GM10248 (cell line): ENCODE data around the gene HNRNPR.

ENCODE experiments used
- CTCF ChIA-PET: fragments of 300-600 bp; sonication (Branson Sonifier 250); formaldehyde crosslinking; extraction: SDS; loops from one replicate; lab custom pipeline; 2021; ENCODE audit warnings: antibody characterized with exemption; lab: Yijun Ruan, JAX
- POLR2A ChIA-PET: fragments of 350-650 bp; sonication (Branson Sonifier 250); formaldehyde crosslinking; extraction: SDS; loops from one replicate; lab custom pipeline; 2020; ENCODE audit warnings: antibody characterized with exemption; lab: Yijun Ruan, JAX
- DNase-seq: peaks from one replicate; pipeline ENCODE4 v3.0.0; 2012; ENCODE audit errors: extremely low spot score
- TF ChIP-seq, protein P1 (sequence below): IDR thresholded peaks from 2 replicates; pipeline ENCODE4 v1.5.1; 2012; ENCODE audit warnings: mild to moderate bottlenecking, low read depth; ENCODE audit errors: extremely low read depth, missing control alignments, control extremely low read depth

The HNRNPR gene

DNA sequence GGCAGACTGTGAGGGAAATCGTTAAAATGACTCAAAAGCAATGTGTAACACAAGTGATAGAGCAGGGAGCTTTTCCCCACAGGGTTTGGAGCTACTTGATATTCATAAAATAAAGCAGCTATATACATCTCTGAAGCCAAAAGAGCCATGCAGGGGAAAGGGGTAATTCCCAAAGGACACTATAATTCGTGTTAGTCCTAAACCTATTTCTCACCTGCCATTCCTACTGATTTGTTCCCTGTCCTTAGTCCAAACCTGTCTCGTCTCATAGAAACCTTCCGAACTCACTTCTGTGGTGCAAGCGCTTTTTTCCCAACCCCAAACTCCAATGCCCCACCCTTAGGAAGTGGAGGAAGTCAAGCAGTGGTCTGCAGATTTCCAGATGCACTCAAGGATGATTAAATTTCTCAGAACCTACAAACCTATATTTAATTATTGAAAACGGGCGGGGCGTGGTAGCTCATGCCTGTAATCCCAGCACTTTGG, 946 bp upstream of the HNRNPR start:
- CTCF ChIA-PET = interaction anchor here (1.2 to 2.7 kb wide), 5 partner anchors 11 to 152 kb away, joined by 3 to 11 read pairs (median 6); no protein-coding TSS in a partner anchor
- POLR2A ChIA-PET = interaction anchor here (1.0 kb wide), 1 partner anchor 23 kb away, joined by 11 read pairs; no protein-coding TSS in a partner anchor
- DNase-seq = no peak

DNA sequence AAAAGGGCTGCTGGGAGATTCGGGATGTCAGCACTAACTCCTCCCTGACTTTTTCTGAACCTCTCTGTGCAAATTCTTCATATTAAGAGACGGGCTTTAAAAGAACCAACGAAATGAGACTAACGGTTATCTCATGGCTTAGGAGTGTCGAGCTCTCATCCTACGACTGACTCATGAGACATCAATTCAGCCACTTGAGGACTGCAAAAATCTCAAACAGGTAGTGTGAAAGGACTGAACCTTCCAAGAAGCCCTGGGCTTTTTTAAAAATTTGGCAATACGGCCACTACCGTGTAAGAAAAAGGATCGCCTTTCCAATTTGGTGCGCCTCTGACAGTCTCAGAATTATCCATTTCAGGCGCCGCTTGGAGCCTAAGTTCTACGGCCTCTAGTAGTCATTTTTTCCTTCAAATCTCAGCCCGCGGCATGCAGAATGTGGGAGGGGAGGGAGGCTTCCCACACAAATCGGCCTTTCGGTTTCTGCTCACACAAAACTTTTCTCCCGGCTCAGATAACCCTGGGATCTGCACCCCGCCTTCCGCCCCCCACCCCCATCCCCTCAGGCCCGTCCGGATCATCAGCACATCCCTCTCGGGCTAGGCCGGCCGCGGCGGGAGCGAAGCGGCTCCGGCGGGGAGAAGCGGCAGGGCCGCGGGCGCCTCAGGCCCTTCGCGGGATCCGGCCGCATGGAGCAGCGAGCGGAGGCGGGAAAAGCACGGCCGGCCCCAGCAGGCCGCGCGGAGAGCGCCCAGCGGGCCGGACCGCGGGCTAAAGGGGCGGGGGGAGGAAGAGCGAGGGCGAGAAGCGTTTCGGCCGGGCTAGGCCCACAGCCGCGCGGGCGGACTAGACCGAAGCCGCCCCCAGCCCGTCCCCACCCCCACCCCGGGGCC, 618 bp downstream of the HNRNPR start:
- POLR2A ChIA-PET = interaction anchor here (0.7 to 1.0 kb wide), 3 partner anchors 14 to 26 kb away, joined by 3 to 5 read pairs (median 4); partner anchors contain the start of gene ZNF436
- CTCF ChIA-PET = interaction anchor here (1.4 to 2.7 kb wide), 3 partner anchors 13 to 58 kb away, joined by 3 to 11 read pairs (median 10); no protein-coding TSS in a partner anchor
- TF ChIP-seq, protein P1, sequence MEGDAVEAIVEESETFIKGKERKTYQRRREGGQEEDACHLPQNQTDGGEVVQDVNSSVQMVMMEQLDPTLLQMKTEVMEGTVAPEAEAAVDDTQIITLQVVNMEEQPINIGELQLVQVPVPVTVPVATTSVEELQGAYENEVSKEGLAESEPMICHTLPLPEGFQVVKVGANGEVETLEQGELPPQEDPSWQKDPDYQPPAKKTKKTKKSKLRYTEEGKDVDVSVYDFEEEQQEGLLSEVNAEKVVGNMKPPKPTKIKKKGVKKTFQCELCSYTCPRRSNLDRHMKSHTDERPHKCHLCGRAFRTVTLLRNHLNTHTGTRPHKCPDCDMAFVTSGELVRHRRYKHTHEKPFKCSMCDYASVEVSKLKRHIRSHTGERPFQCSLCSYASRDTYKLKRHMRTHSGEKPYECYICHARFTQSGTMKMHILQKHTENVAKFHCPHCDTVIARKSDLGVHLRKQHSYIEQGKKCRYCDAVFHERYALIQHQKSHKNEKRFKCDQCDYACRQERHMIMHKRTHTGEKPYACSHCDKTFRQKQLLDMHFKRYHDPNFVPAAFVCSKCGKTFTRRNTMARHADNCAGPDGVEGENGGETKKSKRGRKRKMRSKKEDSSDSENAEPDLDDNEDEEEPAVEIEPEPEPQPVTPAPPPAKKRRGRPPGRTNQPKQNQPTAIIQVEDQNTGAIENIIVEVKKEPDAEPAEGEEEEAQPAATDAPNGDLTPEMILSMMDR = no peak
- DNase-seq = no peak

More for the DNA sequence above, 946 bp upstream of the HNRNPR start:
- TF ChIP-seq, protein P1 = no peak

DNA sequence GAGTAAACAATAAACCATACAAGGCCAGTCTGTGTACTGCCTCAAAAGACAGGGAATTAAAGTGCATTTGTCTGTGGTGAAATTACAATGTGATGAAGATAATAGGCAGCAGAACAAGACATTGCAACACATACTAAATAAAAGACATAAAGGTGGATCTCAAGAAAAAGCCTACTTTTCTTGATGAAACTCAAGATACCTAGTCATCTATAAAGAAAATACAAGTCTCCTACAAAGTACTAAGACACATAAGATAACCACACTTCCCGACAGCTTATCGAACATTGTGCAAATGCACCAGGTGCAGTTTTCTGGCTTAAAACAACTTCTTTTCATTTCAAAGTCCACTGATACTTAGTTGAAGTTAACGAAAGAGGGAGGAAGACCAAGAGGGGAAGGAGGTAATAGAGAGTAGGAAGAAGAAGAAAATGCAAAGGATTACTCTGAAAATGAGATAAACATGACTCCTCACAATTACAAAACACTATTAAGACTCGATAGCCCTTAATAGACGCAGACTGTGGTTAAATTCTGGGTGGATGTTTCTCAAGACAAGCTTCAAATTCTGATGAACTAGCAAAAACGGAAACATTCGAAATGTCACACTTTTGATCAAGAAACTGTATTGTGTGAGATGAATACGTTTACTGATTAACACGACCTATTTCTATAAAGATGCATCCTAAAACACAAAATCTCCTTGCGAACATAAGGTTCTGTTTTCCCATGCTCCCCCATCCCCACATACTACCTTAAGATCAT, 2.0 kb downstream of the HNRNPR start:
- CTCF ChIA-PET = no interaction called here
- POLR2A ChIA-PET = no interaction called here
- DNase-seq = no peak
- TF ChIP-seq, protein P1 = no peak

DNA sequence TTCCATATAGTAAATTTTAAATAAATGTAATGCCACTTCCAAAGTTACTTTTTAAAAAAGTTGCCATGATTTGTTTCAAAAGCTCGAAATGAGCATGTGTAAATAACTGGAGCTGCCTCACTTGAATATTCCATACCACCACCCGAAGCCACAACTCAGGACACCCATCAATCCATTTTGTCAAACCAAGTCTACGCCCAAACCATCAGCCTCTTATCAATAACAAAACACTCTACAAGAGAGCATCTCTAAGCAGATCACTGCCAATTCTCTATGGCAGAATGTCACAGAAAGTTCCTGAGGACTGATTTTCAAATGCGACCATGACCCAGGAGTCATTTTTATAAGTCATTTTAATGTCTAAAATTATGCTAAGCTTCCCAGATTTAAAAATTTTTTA, 4.5 kb downstream of the HNRNPR start:
- ChIA-PET CTCF (interaction anchor here (1.0 to 2.1 kb wide), 5 partner anchors 20 to 200 kb away, joined by 3 to 5 read pairs (median 4); no protein-coding TSS in a partner anchor), POLR2A (no interaction called here)
- TF ChIP-seq, protein P1 = no peak
- DNase-seq = no peak

DNA sequence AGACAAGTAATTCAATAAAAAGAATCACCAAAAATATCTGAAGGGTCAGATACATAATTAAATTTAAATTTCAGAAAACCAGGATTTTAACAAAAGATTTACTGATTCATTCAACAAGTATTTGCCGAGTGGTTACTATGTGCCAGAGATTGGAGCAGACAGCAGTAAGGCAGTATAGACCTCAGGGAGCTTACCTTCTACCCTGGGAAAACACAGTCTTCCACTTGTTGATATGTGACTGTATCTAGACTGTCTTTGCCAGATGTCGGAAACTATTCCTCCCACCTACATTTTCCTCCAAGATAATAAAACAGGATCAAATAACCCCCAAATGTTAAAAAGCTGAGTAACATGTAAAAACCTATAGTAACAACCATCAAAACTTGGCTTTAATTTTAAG, 6.2 kb downstream of the HNRNPR start:
- POLR2A ChIA-PET = no interaction called here
- CTCF ChIA-PET = interaction anchor here (1.9 kb wide), 1 partner anchor 19 kb away, joined by 5 read pairs; no protein-coding TSS in a partner anchor
- TF ChIP-seq, protein P1 = no peak
- no peak for DNase-seq

DNA sequence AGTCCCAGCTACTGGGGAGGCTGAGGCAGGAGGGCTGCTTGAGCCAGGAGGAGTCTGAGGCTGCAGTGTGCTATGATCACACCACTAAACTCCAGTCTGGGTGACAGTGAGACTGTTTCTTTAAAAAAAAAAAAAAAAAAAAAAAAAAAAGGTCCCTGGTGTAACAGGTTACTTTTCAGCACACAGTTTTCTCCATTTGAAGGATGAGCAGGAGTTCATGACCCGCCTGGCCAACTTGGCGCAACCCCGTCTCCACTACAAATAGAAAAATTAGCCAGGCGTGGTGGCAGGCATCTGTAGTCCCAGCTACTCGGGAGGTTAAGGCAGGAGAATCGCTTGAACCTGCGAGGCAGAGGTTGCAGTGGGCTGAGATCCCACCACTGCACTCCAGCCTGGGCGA, 12.4 kb downstream of the HNRNPR start:
- POLR2A ChIA-PET = no interaction called here
- TF ChIP-seq, protein P1 = no peak
- no peak for DNase-seq
- CTCF ChIA-PET = no interaction called here
